T-helper 9 cell (primary cell): ENCODE data around the gene ITPRIP.

Source experiments
- DNase-seq: peaks from one replicate; pipeline ENCODE4 v3.0.0-alpha.2; 2020

ITPRIP gene

DNA sequence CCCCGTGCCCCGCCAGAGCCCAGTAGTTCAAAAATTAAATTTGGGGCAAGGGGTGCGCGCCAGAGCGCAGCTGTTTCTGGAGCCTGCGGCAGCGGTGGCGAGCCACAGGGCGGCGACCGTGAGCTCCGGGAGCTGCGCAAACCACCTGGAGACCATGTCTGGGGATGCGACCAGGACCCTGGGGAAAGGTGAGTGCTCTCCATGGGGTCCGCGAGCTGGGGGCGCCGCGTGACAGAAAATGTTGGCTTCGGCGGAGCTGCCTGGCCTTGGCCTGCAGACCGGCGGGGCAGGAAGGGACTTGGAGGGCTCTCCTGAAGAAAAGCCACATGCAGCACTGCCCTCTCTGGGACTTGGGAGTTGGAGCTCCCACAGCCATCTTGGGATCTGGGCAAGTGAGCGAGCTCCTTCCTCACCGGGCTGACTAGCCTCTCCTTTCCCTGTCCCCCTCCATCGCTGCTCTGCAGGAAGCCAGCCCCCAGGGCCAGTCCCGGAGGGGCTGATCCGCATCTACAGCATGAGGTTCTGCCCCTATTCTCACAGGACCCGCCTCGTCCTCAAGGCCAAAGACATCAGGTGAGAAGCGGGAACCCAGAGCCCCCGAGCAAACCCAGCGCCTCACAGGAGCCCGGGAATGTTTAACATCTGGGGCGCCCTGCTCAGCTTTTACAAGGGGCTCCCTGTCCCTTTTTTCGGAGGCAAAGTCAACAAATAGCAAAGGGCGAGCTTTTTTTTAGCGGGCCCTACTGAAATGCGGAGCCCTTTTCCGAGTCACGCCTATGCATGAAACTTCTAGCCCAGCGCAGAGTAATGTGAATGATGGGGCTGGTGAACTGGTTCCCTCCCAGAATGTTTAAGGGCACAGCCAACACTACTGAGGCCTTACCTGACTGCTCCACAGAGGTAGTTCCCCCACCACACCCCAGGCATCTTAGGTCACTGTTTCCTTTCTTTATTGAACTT, 63.2 kb downstream of the ITPRIP start:
- DNase-seq = peak; percentile 27

DNA sequence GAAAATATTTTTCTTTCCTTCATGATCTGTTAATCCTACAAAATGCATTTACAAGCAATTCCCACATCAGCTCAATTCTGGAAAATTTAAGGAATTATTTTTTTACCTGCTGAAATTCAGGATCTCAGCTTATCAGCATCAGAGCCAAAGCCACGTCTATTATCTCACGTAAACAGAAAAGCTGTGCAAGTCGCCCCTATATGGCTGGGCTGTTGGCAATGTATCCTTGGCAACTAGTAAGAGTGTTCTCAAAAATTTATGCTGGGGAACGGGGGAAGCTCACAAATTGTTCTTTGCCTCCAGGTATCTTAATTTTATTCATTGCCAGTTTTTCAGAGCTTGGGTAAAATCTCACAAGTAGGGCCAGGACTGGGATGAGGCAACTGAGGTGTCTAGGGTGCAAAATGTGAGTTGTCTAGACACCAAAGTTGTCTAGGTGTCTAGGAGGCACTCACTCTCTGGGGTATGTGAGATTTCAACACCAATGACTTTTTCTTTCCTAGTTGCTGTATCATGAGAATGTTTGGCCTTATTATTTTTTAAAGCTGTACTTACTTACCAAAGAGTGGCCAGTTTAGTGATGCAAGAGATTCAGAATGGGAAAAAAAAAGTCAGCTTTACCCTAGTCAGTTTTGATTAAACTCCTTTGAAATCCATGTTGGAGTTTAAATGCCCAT, 64.2 kb downstream of the ITPRIP start:
- no peak for DNase-seq

DNA sequence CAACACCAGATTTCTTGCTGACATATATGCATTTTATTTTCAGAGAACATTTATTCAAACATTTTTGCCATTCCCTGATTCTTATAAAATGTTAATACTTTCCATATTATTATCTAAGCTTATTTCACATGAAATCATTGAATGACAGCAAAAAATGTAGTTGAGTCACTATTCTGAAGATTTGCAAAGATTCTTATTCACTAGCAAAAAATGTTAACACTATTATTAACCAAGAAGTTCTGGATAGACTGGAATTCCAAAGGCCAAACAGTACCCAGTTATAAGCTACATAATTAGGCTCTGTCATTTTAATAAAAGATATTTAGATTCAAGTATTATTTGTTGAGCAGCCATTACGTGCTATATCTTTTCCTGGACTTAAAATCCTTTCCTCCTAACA, 65.0 kb downstream of the ITPRIP start:
- no peak for DNase-seq

DNA sequence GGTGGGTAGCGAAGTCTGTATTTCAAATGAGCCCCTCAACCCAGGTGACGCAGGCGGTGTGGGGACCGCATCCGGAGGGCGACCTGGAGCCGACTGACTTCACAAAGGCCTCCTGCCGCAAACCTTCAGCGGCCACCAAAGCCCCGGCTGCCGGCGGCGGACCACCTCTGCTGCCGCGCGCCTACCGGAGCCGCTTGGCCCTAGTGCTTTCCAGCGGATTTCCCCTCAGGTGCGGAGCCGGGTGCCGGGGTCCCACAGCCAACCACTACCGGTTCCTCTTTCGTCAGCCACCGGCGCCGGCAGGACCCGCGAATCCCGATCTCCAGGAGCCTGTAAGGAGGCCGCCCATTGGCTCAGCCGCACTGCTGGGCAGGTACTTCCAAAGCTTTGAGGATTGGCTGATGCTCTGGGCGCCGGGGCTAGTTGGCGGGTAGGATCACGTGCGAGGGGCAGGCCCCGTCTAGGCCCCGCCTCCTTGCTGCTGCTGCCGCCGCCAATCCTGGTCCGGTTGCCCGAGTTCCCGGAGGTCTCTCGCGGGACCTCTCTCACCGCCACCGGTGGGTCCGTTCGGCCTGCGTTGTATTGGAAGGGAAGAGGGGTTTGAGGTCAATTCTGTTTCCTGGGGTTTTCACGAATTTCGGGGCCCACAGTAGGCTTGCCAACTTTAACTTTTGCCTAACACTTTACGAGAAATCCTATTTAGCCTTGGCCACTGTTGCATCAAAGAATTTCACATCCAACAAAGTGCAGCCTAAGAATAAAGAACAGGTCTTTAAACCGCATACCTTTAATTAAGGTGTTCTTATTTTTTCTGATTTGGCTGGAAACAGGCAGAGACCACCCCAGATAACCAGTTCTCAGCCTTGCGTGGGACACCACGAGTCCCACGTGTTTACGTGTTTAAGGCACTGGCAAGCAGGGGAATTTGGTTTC, 69.3 kb downstream of the ITPRIP start, which contains the start of gene GSTO2:
GSTO2 (plus strand) TSS at position 472 of the 933 bp plus-strand sequence. CDS start 5,732 bp downstream, outside the sequence.
- DNase-seq = peak; percentile 96

DNA sequence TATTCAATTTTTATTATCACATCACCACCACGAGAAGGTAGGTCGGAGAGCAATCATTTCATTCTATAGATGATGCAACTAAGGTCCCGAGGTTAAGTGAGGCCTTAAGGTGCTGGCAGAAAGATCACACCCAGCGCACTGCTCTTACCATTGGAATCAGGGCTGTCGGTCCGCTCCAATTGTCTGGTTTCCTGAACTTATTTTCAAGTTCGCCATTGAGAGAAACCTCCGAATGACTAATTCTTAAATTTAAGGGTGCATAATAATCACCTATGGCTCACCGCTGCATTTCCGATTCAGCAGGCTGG, 69.9 kb downstream of the ITPRIP start:
- DNase-seq = no peak

DNA sequence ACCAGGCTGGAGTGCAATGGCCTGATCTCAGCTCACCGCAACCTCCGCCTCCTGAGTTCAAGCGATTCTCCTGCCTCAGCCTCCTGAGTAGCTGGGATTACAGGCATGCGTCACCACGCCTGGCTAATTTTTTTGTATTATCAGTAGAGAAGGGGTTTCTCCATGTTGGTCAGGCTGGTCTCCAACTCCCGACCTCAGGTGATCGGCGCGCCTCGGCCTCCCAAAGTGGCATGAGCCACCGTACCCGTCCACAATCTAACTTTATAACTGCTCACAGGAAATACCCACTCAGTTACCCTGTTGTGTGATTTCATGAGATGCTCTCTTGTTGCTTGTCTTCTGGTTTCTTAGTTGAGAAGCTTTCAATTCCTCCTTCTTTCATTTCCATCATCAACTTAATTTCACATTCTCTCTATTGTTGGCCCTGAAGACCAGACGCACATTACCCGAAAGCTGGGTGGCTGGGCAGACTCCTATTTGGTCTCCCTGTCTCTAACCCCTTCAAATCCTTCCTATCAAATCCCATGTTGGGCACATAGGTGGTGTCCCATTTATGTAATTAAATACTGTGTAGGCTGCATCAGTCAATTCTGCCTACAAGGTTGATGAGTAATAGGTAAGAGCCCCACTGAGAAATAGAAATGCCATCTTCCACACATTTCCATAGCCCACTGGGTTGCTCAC, 70.4 kb downstream of the ITPRIP start:
- no peak for DNase-seq

DNA sequence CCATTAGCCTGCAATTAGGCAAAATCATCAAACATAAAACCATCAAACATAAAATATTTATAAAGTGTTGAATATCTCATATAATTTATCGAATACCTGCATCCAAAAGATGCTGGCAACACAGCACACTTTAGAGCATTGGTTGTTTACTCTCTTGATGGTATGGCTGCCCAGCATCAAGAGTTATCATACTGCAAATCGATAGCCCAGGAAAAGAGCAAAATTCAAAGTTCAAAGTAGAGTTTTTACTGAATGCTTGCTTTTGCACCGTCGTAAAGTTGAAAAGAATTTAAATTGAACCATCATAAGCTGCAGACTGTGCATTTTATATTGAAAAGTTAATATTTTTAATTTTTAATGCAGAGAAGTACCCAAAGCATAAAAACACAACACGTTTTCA, 73.5 kb downstream of the ITPRIP start:
- DNase-seq = no peak

DNA sequence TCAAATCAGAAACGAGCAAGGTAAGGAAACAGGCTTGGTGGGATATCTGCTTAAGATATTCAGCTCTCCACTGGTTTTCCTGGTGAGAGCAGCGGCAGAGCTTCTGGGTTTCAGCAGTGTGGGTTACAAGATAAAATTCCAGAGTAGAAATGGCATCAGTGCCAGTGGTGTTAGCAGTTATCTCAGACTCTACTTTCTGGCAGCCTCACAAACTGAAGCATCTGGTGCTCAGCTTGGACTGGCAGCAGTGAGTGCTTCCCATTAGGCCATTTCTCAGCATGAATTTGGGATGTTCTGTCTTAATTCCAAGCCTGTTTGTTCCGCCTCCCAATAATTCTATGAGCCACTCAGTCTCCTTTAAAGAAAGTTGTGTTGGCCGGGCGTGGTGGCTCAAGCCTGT, 76.2 kb downstream of the ITPRIP start:
- no peak for DNase-seq

DNA sequence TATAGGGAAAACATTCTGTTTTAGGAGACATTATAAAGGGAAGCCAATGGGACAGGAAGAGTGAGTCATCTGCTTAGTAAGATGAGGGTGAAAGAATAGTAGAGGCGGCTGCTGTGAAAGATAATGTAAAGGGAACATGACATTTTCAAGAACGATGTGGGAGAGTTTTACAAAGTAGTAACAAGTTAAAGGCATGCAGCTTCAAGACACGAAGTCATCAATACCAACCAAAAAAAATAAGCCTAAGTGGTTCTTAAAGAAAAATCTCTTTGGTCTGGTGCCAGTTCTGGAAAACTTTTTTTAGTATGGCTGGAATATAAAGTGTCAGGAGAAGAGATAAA, 77.5 kb downstream of the ITPRIP start:
- no peak for DNase-seq

DNA sequence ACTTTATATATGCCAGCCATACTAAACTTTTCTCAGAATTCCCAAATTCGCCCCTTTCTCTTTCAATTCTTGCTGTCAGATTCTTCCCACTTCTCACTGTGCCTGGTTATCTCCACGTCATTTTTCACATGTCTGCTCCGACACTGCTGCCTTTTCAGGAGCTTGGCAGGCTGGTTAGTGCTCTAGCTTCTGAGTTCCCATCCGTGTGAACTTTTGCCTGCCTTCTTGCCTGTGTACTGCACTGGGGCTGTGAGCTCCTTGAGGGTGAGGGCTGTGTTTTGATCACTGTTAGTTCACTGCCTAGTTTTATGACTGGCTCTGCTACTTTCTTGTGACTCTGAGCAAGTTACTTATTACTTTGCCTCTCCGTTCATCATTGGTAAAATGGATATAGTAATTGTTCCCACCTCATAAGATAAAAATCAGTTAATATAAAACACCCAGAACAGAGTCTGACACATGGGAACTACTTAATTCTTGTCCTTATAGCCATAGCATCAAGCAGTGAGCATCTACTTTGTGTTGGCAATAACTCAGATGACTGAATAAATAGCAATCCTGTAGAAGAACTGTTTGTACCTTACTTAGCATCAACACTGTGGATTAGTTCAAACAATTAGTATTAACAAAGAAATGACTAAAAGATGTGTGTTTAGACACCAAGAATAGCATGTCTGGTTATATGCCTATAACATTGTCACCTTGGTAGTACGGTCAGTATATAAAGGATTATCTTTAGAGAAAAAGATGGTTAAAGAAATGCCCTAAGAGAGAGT, 78.1 kb downstream of the ITPRIP start:
- no peak for DNase-seq
